Activated B cell treated with CpG ODN at 0.5 μM for 24 hours (primary cell): Measurements from ENCODE around the gene KMT2A. TPM values are rescaled to one million over a fixed set of nuclear protein-coding genes. Genes with fewer than 3 reads are reported as not detected.
"Not testable (repeated sequence)": the region's sequence is repeated elsewhere in the genome, so short reads cannot be mapped to it uniquely, and the experiment has no call there.

Experiments used
- ATAC-seq: fragments of 200-7000 bp; cut with Tn5 transposase; one replicate; pipeline ENCODE4 v1.10.0; 2021; ENCODE audit warnings: low read depth, mild to moderate bottlenecking, moderate library complexity
- CTCF ChIA-PET: fragments of 350-600 bp; sonication (Branson Sonifier 250); formaldehyde crosslinking; loops from one replicate; lab custom pipeline; 2021; ENCODE audit warnings: antibody characterized with exemption; lab: Charles Lee
- POLR2A ChIA-PET: fragments of 350-600 bp; sonication (Branson Sonifier 250); formaldehyde crosslinking; loops from one replicate; lab custom pipeline; 2021; ENCODE audit warnings: antibody characterized with exemption; lab: Charles Lee
- DNase-seq: peaks from one replicate; pipeline ENCODE4 v3.0.0; 2022
- H3K27ac Mint-ChIP-seq: one replicate; pipeline ENCODE4 v1.8.0; 2020; ENCODE audit warnings: mixed read lengths
- H3K27me3 Mint-ChIP-seq: one replicate; pipeline ENCODE4 v1.8.0; 2021; ENCODE audit warnings: mixed read lengths
- H3K36me3 Mint-ChIP-seq: one replicate; pipeline ENCODE4 v1.8.0; 2021; ENCODE audit warnings: low read depth, mixed read lengths
- H3K4me1 Mint-ChIP-seq: one replicate; pipeline ENCODE4 v1.8.0; 2021; ENCODE audit warnings: mixed read lengths
- H3K4me3 Mint-ChIP-seq: one replicate; pipeline ENCODE4 v1.8.0; 2020; ENCODE audit warnings: mild to moderate bottlenecking, mixed read lengths
- H3K9me3 Mint-ChIP-seq: one replicate; pipeline ENCODE4 v1.8.0; 2020; ENCODE audit warnings: mixed read lengths
- intact Hi-C: fragments of 100-400 bp; cut with micrococcal nuclease; formaldehyde crosslinking; loops from one replicate; pipeline ENCODE4 v1.15.1; 2024
- total RNA-seq: library from RNA; stranded (reverse); gene quantifications from 2 replicates; pipeline ENCODE4 v1.2.3, GENCODE V29; 2022
- TF ChIP-seq, protein P1 (sequence below): fragments of 200-600 bp; IDR thresholded peaks from one replicate; pipeline ENCODE4 v1.8.0; 2022; ENCODE audit warnings: antibody characterized with exemption, mild to moderate bottlenecking

Gene KMT2A
- total RNA-seq, 1 donor from 2014 or later: 117 TPM

DNA sequence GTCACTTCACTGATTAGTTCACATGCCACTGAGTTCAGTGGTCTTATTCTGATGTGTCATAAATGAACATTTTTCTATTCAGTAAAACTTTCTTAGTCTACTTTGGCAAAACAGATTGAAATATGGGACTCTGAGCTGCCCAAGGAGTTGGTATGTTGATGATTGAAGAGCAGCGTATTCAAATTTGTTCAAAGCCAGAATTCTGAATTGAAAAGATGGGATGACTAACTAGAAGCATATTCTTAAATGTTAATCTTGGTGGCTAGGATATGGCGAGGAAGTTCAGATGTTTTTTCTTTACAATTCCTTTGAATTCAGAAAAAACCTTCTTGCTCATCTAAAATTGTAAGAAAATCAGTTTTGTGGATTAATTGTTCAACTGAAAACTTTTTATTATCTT, 34.7 kb downstream of the KMT2A start:
- DNase-seq: no peak
- Mint-ChIP-seq H3K27ac (no peak overlapping the region), H3K27me3 (no peaks in the 10 kb centered on the region), H3K4me1 (no peaks in the 10 kb centered on the region), H3K4me3 (no peak overlapping the region), H3K9me3 (no peaks in the 10 kb centered on the region), H3K36me3 (peaks cover 54% of the 10 kb centered on the region)
- intact Hi-C loops: no loop called here
- no peak for ATAC-seq
- CTCF ChIA-PET: no interaction called here
- POLR2A ChIA-PET: interaction anchor here (0.8 kb wide), 1 partner anchor 112 kb away, joined by 3 read pairs; the partner anchor contains the start of gene UBE4A
- TF ChIP-seq, protein P1, sequence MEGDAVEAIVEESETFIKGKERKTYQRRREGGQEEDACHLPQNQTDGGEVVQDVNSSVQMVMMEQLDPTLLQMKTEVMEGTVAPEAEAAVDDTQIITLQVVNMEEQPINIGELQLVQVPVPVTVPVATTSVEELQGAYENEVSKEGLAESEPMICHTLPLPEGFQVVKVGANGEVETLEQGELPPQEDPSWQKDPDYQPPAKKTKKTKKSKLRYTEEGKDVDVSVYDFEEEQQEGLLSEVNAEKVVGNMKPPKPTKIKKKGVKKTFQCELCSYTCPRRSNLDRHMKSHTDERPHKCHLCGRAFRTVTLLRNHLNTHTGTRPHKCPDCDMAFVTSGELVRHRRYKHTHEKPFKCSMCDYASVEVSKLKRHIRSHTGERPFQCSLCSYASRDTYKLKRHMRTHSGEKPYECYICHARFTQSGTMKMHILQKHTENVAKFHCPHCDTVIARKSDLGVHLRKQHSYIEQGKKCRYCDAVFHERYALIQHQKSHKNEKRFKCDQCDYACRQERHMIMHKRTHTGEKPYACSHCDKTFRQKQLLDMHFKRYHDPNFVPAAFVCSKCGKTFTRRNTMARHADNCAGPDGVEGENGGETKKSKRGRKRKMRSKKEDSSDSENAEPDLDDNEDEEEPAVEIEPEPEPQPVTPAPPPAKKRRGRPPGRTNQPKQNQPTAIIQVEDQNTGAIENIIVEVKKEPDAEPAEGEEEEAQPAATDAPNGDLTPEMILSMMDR: no peak

DNA sequence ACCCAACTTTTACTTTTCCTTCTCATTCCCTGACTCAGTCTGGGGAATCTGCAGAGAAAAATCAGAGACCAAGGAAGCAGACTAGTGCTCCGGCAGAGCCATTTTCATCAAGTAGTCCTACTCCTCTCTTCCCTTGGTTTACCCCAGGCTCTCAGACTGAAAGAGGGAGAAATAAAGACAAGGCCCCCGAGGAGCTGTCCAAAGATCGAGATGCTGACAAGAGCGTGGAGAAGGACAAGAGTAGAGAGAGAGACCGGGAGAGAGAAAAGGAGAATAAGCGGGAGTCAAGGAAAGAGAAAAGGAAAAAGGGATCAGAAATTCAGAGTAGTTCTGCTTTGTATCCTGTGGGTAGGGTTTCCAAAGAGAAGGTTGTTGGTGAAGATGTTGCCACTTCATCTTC, 37.2 kb downstream of the KMT2A start:
- ChIA-PET CTCF (no interaction called here), POLR2A (no interaction called here)

DNA sequence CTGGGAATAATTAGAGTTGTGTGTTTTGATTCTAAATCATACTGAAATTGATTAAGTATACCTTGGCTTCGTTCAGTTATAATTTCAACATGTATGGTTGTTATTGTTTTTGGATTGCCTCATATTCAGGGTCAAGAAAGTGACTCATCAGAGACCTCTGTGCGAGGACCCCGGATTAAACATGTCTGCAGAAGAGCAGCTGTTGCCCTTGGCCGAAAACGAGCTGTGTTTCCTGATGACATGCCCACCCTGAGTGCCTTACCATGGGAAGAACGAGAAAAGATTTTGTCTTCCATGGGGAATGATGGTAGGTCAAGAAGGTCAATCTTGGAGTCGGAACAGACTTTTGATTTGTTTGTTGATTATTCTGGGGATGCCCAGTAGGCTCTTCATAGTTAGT, 40.4 kb downstream of the KMT2A start:
- TF ChIP-seq, protein P1: no peak
- ATAC-seq (no peak), DNase-seq (no peak)
- H3K9me3 Mint-ChIP-seq: no peaks in the 10 kb centered on the region
- ChIA-PET CTCF (interaction anchor here (1.7 kb wide), 1 partner anchor 12 kb away, joined by 3 read pairs; no protein-coding TSS in a partner anchor), POLR2A (interaction anchor here (1.2 kb wide), 1 partner anchor 41 kb away, joined by 3 read pairs; the partner anchor contains the start of gene KMT2A)
- intact Hi-C loops: no loop called here
- H3K27me3 Mint-ChIP-seq: no peaks in the 10 kb centered on the region
- H3K36me3 Mint-ChIP-seq: peaks cover 79% of the 10 kb centered on the region
- H3K4me1 Mint-ChIP-seq: no peaks in the 10 kb centered on the region
- H3K4me3 Mint-ChIP-seq: no peak overlapping the region
- peak overlapping the region; percentile 19 for H3K27ac Mint-ChIP-seq

More for the DNA sequence above, 37.2 kb downstream of the KMT2A start:
- H3K27ac Mint-ChIP-seq: peak overlapping the region; percentile 8
- H3K9me3 Mint-ChIP-seq: no peaks in the 10 kb centered on the region
- TF ChIP-seq, protein P1: no peak
- DNase-seq: no peak
- no peaks in the 10 kb centered on the region for H3K27me3 Mint-ChIP-seq
- intact Hi-C loops: no loop called here
- no peaks in the 10 kb centered on the region for H3K4me1 Mint-ChIP-seq
- ATAC-seq: no peak
- H3K36me3 Mint-ChIP-seq: peaks cover 77% of the 10 kb centered on the region
- H3K4me3 Mint-ChIP-seq: no peak overlapping the region

- CTCF ChIA-PET, intact Hi-C loops, H3K4me1 Mint-ChIP-seq, H3K27ac Mint-ChIP-seq, DNase-seq, H3K9me3 Mint-ChIP-seq, ATAC-seq, POLR2A ChIA-PET, H3K27me3 Mint-ChIP-seq, H3K4me3 Mint-ChIP-seq: not testable (repeated sequence)
- peaks cover 85% of the 10 kb centered on the region for H3K36me3 Mint-ChIP-seq
Observed at GRCh38 chr11:118481238-118481637, 44.9 kb downstream of the KMT2A start.

- DNase-seq (no peak), ATAC-seq (no peak)
- CTCF ChIA-PET: no interaction called here
- POLR2A ChIA-PET: interaction anchor here (0.6 kb wide), 1 partner anchor 41 kb away, joined by 3 read pairs; no protein-coding TSS in a partner anchor
- intact Hi-C loops: no loop called here
- TF ChIP-seq, protein P1: no peak
- H3K36me3 Mint-ChIP-seq: peaks cover 73% of the 10 kb centered on the region
- no peaks in the 10 kb centered on the region for H3K9me3 Mint-ChIP-seq
- no peak overlapping the region for H3K4me3 Mint-ChIP-seq
- H3K4me1 Mint-ChIP-seq: no peaks in the 10 kb centered on the region
- H3K27ac Mint-ChIP-seq: no peak overlapping the region
- no peaks in the 10 kb centered on the region for H3K27me3 Mint-ChIP-seq
Observed at GRCh38 chr11:118484405-118484804, 48.1 kb downstream of the KMT2A start.

GRCh38 chr11:118485273-118485672, 49.0 kb downstream of the KMT2A start:
- TF ChIP-seq, protein P1: no peak
- no peak for DNase-seq
- H3K9me3 Mint-ChIP-seq: no peaks in the 10 kb centered on the region
- peaks cover 73% of the 10 kb centered on the region for H3K36me3 Mint-ChIP-seq
- ChIA-PET POLR2A (no interaction called here), CTCF (no interaction called here)
- no peak overlapping the region for H3K27ac Mint-ChIP-seq
- no peak for ATAC-seq
- no peaks in the 10 kb centered on the region for H3K4me1 Mint-ChIP-seq
- H3K27me3 Mint-ChIP-seq: no peaks in the 10 kb centered on the region
- H3K4me3 Mint-ChIP-seq: no peak overlapping the region
- intact Hi-C loops: no loop called here
